SK-N-SH treated with all-trans-retinoic acid at 6 μM for 48 hours (cell line): Measurements from ENCODE around the gene ZNF783.

Experiments used
- ATAC-seq: fragments of 200-7000 bp; cut with Tn5 transposase; 3 replicates; pipeline ENCODE4 v1.9.1; 2020; ENCODE audit warnings: mild to moderate bottlenecking, moderate library complexity
- ARNTL ChIP-seq: fragments of 450-650 bp; formaldehyde crosslinking; IDR thresholded peaks from 2 replicates; pipeline ENCODE4 v1.5.0; 2020; ENCODE audit warnings: low read depth, mild to moderate bottlenecking, moderate library complexity, borderline replicate concordance
- BACH2 ChIP-seq: fragments of 250-450 bp; sonication (Bioruptor Pico); IDR thresholded peaks from 2 replicates; pipeline ENCODE4 v1.9.0; 2021; ENCODE audit warnings: mild to moderate bottlenecking, borderline replicate concordance
- CREB5 ChIP-seq: fragments of 250-450 bp; sonication (Bioruptor Pico); IDR thresholded peaks from 2 replicates; pipeline ENCODE4 v1.5.1; 2020; ENCODE audit warnings: low read depth, mild to moderate bottlenecking, moderate library complexity
- CSDC2 ChIP-seq: fragments of 250-450 bp; sonication (Bioruptor Pico); IDR thresholded peaks from 2 replicates; pipeline ENCODE4 v1.5.0; 2020; ENCODE audit warnings: mild to moderate bottlenecking, moderate library complexity
- CSRNP3 ChIP-seq: fragments of 250-450 bp; sonication (Bioruptor Pico); IDR thresholded peaks from 2 replicates; pipeline ENCODE4 v1.5.1; 2021; ENCODE audit warnings: mild to moderate bottlenecking, moderate library complexity
- ESRRG ChIP-seq: fragments of 250-450 bp; sonication (Bioruptor Pico); IDR thresholded peaks from 2 replicates; pipeline ENCODE4 v1.6.1; 2021; ENCODE audit warnings: mild to moderate bottlenecking
- GLIS3 ChIP-seq: fragments of 250-450 bp; sonication (Bioruptor Pico); IDR thresholded peaks from 2 replicates; pipeline ENCODE4 v1.5.0; 2020; ENCODE audit warnings: mild to moderate bottlenecking, moderate library complexity
- ISL1 ChIP-seq: fragments of 250-450 bp; sonication (Bioruptor Pico); IDR thresholded peaks from 2 replicates; pipeline ENCODE4 v2.1.2; 2022; ENCODE audit warnings: mild to moderate bottlenecking, moderate library complexity
- OSR1 ChIP-seq: fragments of 250-450 bp; sonication (Bioruptor Pico); IDR thresholded peaks from 2 replicates; pipeline ENCODE4 v1.8.0; 2022; ENCODE audit warnings: moderate library complexity, mild to moderate bottlenecking, inconsistent platforms
- PATZ1 ChIP-seq: fragments of 250-450 bp; sonication (Bioruptor Pico); IDR thresholded peaks from 2 replicates; pipeline ENCODE4 v1.8.0; 2020; ENCODE audit warnings: mild to moderate bottlenecking, moderate library complexity, borderline replicate concordance
- POU6F1 ChIP-seq: fragments of 250-450 bp; sonication (Bioruptor Pico); IDR thresholded peaks from 2 replicates; pipeline ENCODE4 v1.8.0; 2021; ENCODE audit warnings: low read depth, mild to moderate bottlenecking, moderate library complexity, borderline replicate concordance
- PPARA ChIP-seq: fragments of 250-450 bp; sonication (Bioruptor Pico); IDR thresholded peaks from 2 replicates; pipeline ENCODE4 v1.5.0; 2020; ENCODE audit warnings: mild to moderate bottlenecking, borderline replicate concordance
- TCF4 ChIP-seq: fragments of 250-450 bp; sonication (Bioruptor Pico); IDR thresholded peaks from 2 replicates; pipeline ENCODE4 v1.8.0; 2021; ENCODE audit warnings: mild to moderate bottlenecking, moderate library complexity, borderline replicate concordance
- TOX ChIP-seq: fragments of 250-450 bp; sonication (Bioruptor Pico); IDR thresholded peaks from 2 replicates; pipeline ENCODE4 v1.8.0; 2021; ENCODE audit warnings: mild to moderate bottlenecking, moderate library complexity, borderline replicate concordance
- ZC3H10 ChIP-seq: fragments of 250-450 bp; sonication (Bioruptor Pico); IDR thresholded peaks from 2 replicates; pipeline ENCODE4 v1.5.1; 2021; ENCODE audit warnings: mild to moderate bottlenecking, moderate library complexity
- ZFP3 ChIP-seq: fragments of 250-450 bp; sonication (Bioruptor Pico); IDR thresholded peaks from 2 replicates; pipeline ENCODE4 v1.5.0; 2020; ENCODE audit warnings: mild to moderate bottlenecking, moderate library complexity
- ZFP30 ChIP-seq: fragments of 450-650 bp; formaldehyde crosslinking; IDR thresholded peaks from 2 replicates; pipeline ENCODE4 v1.5.0; 2022; ENCODE audit warnings: mild to moderate bottlenecking, moderate library complexity
- ZNF565 ChIP-seq: fragments of 450-650 bp; formaldehyde crosslinking; conservative IDR thresholded peaks from 2 replicates; pipeline ENCODE4 v1.5.0; 2020; ENCODE audit warnings: low read depth, mild to moderate bottlenecking, moderate library complexity
- ZNF70 ChIP-seq: fragments of 450-650 bp; formaldehyde crosslinking; IDR thresholded peaks from 2 replicates; pipeline ENCODE4 v1.5.0; 2020; ENCODE audit warnings: mild to moderate bottlenecking, moderate library complexity
- ZNF8 ChIP-seq: fragments of 450-650 bp; formaldehyde crosslinking; IDR thresholded peaks from 2 replicates; pipeline ENCODE4 v1.5.0; 2020; ENCODE audit warnings: mild to moderate bottlenecking, moderate library complexity

Gene ZNF783

GRCh38 chr7:149317986-149318672, 56.1 kb downstream of the ZNF783 start:
- TF ChIP-seq ESRRG (CRISPR knock-in tag), result no peak
- no peak for TF ChIP-seq ZNF8
- TF ChIP-seq PPARA (CRISPR knock-in tag), result no peak
- TF ChIP-seq PATZ1, result no peak
- no peak for TF ChIP-seq POU6F1 (CRISPR knock-in tag)
- no peak for TF ChIP-seq OSR1 (CRISPR knock-in tag)
- TF ChIP-seq ZC3H10, result no peak
- TF ChIP-seq CSRNP3 (CRISPR knock-in tag), result no peak
- TF ChIP-seq ZFP30 (CRISPR knock-in tag), result no peak
- no peak for TF ChIP-seq BACH2 (CRISPR knock-in tag)
- TF ChIP-seq ARNTL (CRISPR knock-in tag), result no peak
- no peak for TF ChIP-seq TOX (CRISPR knock-in tag)
- TF ChIP-seq ZFP3 (CRISPR knock-in tag), result no peak
- no peak for TF ChIP-seq GLIS3
- no peak for TF ChIP-seq ZNF565
- TF ChIP-seq ISL1, result no peak
- TF ChIP-seq, all 23 proteins: peak for 0
- no peak for ATAC-seq

GRCh38 chr7:149319376-149319775, 57.4 kb downstream of the ZNF783 start:
- ATAC-seq, result no peak

GRCh38 chr7:149320313-149321124, 58.5 kb downstream of the ZNF783 start:
- ATAC-seq, result no peak
- no peak for TF ChIP-seq CREB5

More at GRCh38 chr7:149319376-149319775, 57.4 kb downstream of the ZNF783 start:
- no peak for TF ChIP-seq TCF4 (CRISPR knock-in tag)
- no peak for TF ChIP-seq ARNTL (CRISPR knock-in tag)
- no peak for TF ChIP-seq CSDC2 (CRISPR knock-in tag)
- TF ChIP-seq ZNF565, result no peak
- TF ChIP-seq POU6F1 (CRISPR knock-in tag), result no peak
- TF ChIP-seq ZC3H10, result no peak
- TF ChIP-seq ZNF8, result no peak
- no peak for TF ChIP-seq ZNF70
- no peak for TF ChIP-seq ESRRG (CRISPR knock-in tag)
- no peak for TF ChIP-seq BACH2 (CRISPR knock-in tag)

GRCh38 chr7:149321125-149321905, 59.3 kb downstream of the ZNF783 start:
- peak; percentile 72 for ATAC-seq
